ENCODE results near the gene CALHM4. TPM values are rescaled to one million over a fixed set of nuclear protein-coding genes. Genes with fewer than 3 reads are reported as not detected.
A peak's percentile ranks its signal among the peaks of the same experiment; 100 is the strongest.

The CALHM4 gene
- total and polyA plus RNA-seq, 2 of the 13 experiments (the other 11 are each of a cell fraction or from before 2014, with no cell fraction given): not detected

GRCh38 chr6:116570856-116571682 lies 17.5 kb downstream of the CALHM4 start, which contains the start of gene RWDD1 (continued):
- TF ChIP-seq, protein P1, sequence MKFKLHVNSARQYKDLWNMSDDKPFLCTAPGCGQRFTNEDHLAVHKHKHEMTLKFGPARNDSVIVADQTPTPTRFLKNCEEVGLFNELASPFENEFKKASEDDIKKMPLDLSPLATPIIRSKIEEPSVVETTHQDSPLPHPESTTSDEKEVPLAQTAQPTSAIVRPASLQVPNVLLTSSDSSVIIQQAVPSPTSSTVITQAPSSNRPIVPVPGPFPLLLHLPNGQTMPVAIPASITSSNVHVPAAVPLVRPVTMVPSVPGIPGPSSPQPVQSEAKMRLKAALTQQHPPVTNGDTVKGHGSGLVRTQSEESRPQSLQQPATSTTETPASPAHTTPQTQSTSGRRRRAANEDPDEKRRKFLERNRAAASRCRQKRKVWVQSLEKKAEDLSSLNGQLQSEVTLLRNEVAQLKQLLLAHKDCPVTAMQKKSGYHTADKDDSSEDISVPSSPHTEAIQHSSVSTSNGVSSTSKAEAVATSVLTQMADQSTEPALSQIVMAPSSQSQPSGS (CRISPR knock-in tag; IDR thresholded peaks at IDR 0.05): peak; percentile 96
- TF ChIP-seq RFXANK (CRISPR knock-in tag; IDR thresholded peaks at IDR 0.05) (peak; percentile 95), KMT2B (CRISPR knock-in tag; IDR thresholded peaks at IDR 0.05) (peak; percentile 100), TBL1XR1 (IDR thresholded peaks at IDR 0.05; ENCODE audit: borderline replicate concordance, low read length, partially characterized antibody) (peak; percentile 84), NCOA5 (CRISPR knock-in tag; IDR thresholded peaks at IDR 0.05) (no peak), ARID2 (CRISPR knock-in tag; IDR thresholded peaks at IDR 0.05; ENCODE audit: borderline replicate concordance) (peak; percentile 95), ZNF546 (CRISPR knock-in tag; conservative IDR thresholded peaks at IDR 0.05) (peak; percentile 68; the same call in 1 of the 2 replicates), RELA (CRISPR knock-in tag; IDR thresholded peaks at IDR 0.05) (peak; percentile 98), ZBTB8A (CRISPR knock-in tag; IDR thresholded peaks at IDR 0.05; ENCODE audit: borderline replicate concordance, low read depth) (peak; percentile 56; the same call in 1 of the 2 replicates), ZNF75D (CRISPR knock-in tag; IDR thresholded peaks at IDR 0.05; ENCODE audit: borderline replicate concordance) (0 out of 2 replicates have a peak, but pooled peaks have one; percentile 28), SRY (CRISPR knock-in tag; IDR thresholded peaks at IDR 0.05) (peak; percentile 91), ZNF256 (CRISPR knock-in tag; conservative IDR thresholded peaks at IDR 0.05) (peak; percentile 65; the same call in 1 of the 2 replicates), FIP1L1 (IDR thresholded peaks at IDR 0.05; ENCODE audit: borderline replicate concordance, insufficient read depth, low read depth, low read length) (peak; percentile 95), RFX1 (IDR thresholded peaks at IDR 0.05) (no peak), PPARG (CRISPR knock-in tag; conservative IDR thresholded peaks at IDR 0.05) (peak; percentile 64; the same call in 1 of the 2 replicates), ZBTB34 (CRISPR knock-in tag; IDR thresholded peaks at IDR 0.05) (peak; percentile 95; the same call in 1 of the 2 replicates), TAF15 (IDR thresholded peaks at IDR 0.05; ENCODE audit: low read depth, low read length, poor library complexity, severe bottlenecking) (peak; percentile 88), SAP130 (CRISPR knock-in tag; IDR thresholded peaks at IDR 0.05; ENCODE audit: low read depth) (peak; percentile 99), SMAD9 (CRISPR knock-in tag; IDR thresholded peaks at IDR 0.05) (no peak), ZNF24 (IDR thresholded peaks at IDR 0.05) (0 out of 2 replicates have a peak, but pooled peaks have one; percentile 29)
- TF ChIP-seq, protein P2, sequence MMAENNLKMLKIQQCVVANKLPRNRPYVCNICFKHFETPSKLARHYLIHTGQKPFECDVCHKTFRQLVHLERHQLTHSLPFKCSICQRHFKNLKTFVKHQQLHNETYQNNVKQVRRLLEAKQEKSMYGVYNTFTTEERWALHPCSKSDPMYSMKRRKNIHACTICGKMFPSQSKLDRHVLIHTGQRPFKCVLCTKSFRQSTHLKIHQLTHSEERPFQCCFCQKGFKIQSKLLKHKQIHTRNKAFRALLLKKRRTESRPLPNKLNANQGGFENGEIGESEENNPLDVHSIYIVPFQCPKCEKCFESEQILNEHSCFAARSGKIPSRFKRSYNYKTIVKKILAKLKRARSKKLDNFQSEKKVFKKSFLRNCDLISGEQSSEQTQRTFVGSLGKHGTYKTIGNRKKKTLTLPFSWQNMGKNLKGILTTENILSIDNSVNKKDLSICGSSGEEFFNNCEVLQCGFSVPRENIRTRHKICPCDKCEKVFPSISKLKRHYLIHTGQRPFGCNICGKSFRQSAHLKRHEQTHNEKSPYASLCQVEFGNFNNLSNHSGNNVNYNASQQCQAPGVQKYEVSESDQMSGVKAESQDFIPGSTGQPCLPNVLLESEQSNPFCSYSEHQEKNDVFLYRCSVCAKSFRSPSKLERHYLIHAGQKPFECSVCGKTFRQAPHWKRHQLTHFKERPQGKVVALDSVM (CRISPR knock-in tag; IDR thresholded peaks at IDR 0.05): peak; percentile 92
- TF ChIP-seq, protein P3, sequence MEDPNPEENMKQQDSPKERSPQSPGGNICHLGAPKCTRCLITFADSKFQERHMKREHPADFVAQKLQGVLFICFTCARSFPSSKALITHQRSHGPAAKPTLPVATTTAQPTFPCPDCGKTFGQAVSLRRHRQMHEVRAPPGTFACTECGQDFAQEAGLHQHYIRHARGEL (CRISPR knock-in tag; IDR thresholded peaks at IDR 0.05): no peak; the same call in 1 of the 2 replicates
- TF ChIP-seq, protein P4, sequence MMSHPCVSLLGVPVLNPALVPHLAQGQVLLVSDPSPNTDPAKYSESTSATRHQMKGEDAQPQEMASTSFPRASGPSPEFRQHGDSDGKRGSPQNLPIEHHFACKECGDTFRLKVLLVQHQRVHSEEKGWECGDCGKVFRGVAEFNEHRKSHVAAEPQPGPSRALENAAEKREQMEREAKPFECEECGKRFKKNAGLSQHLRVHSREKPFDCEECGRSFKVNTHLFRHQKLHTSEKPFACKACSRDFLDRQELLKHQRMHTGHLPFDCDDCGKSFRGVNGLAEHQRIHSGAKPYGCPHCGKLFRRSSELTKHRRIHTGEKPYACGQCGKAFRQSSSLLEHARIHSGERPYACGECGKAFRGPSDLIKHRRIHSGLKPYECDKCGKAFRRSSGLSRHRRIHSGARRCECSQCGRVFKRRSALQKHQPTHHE (CRISPR knock-in tag; IDR thresholded peaks at IDR 0.05; ENCODE audit: borderline replicate concordance): no peak; the same call in 1 of the 2 replicates
